ENCODE data around the gene TBC1D22A.
A peak's percentile ranks its signal among the peaks of the same experiment; 100 is the strongest.

TBC1D22A gene

DNA sequence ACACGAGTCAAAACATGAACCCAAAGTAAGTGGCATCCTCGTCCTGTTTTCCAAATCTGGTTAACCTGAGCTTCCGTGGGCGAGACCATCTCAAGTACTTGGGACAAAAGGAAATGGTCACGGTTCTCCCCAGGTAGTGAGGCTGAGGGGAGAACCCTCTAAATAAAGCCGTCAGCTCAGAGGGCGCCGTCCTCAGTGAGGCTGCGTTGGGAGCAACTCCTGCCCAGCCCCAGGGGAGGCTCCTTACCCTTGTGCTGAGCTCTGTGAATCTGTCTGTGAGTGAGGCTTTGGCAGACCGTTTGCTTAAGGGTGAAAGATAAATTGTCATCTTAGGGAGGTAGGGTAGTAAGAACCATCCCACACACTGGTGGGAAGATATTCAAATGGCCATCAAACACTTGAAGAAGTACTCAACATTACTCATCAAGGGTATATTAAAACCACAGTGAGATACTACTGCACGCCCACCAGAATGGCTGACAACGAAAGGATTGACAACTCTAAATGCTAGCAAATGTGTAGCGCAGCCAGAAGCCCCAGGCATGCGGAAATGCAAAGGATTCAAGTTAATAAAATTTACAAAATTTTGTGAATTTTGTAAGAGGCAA, 321.0 kb downstream of the TBC1D22A start:
- no peak for DNase-seq (ENCODE audit: low read depth)

DNA sequence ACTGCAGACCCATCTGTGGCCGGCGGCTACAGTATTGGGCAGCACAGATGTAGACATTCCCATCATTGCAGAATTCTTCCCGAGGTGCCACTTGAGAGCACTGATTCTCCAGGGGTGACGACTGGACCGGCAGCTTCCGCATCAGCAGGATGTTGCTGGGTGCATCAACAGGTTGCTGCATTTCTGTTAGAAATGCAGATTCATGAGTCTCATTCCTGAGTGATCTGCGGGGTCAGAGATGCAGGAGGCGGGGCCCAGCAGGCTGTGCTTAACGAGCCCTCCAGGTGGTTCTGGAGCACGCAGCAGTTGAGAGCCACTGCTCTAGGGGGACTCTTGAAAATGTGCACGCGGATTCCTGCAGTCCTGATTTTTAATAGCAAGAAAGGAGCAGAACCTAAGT, 321.8 kb downstream of the TBC1D22A start:
- DNase-seq (ENCODE audit: low read depth) = no peak

DNA sequence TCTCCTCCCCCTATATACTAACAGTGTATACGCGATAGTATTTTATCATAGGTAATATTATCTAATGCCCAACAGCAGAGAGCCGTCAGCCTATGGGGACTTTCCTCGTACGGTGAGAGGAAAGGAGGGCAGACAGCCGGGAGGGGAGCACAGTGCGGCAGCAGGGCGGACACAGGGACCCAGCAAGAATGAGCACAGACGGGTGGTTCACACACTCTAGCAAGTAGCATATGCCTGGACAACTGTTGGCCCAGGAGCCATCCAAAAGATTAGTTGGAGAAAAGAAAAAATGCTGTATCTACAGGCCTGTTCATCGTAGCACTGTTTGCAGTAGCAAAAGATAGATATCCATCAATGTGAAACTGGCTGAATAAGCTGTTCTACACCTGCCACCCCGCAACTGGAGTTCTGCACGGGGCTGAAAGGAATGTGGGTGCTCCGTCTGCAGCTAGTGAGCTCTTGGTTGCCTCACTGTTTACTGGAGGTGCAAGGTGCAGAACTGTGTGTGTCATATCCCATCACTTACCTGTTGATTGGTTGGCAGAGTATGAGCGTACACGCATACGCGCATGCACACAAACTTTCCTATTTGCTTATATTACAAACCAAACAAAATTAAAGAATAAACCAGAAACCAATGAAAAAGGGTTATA, 324.3 kb downstream of the TBC1D22A start:
- DNase-seq (ENCODE audit: low read depth) = no peak

DNA sequence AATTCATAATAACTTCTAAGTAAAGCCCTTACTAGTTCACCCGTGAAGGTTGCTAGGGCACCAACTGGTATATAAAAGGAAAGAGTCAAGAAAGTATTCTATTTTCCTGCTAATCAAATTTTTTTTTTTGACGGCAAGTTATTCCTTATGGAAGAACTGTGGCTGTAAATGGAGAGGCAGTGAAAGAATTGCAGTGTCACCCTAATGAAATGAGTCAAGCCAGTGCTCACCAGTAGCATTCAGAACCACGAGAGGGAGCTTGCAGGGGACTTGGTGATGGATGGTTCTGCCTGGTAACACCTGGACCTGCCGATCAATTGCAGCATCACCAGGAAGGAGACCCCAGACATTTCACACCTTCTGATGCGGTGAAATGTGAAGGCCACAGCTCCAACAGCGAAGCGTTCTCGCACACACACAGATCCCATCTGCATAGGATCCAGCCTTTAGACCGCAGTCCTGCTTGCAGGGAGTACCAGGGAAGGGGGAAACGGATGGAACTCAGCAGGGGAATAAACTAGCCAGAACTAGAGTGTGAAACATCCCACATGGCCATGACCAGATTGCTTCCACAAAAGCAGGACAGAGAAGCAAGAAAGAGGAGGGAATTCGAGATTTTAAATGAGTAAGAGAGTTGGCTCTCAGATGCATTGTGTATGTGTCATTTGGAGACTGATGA, 326.2 kb downstream of the TBC1D22A start:
- DNase-seq (ENCODE audit: low read depth) = no peak

DNA sequence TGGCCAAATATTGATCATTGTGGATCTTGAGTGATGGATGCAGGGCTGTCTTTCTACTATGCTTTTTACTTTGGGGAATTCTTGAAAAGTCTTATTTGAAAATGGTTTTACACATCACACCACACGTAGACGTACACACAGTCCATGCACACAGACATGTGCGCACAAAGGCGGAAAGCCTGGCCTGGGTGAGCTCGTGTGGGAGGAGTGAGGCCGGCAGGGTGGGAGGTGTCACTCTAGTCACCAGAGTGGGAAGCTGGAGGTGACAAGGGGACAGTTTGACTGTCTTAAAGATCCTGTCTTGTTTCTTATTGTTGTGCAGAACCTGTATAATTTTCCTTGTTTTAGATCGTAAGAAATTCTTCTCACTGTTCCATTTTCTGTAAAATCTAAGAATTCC, 326.9 kb downstream of the TBC1D22A start:
- DNase-seq (ENCODE audit: low read depth) = no peak

DNA sequence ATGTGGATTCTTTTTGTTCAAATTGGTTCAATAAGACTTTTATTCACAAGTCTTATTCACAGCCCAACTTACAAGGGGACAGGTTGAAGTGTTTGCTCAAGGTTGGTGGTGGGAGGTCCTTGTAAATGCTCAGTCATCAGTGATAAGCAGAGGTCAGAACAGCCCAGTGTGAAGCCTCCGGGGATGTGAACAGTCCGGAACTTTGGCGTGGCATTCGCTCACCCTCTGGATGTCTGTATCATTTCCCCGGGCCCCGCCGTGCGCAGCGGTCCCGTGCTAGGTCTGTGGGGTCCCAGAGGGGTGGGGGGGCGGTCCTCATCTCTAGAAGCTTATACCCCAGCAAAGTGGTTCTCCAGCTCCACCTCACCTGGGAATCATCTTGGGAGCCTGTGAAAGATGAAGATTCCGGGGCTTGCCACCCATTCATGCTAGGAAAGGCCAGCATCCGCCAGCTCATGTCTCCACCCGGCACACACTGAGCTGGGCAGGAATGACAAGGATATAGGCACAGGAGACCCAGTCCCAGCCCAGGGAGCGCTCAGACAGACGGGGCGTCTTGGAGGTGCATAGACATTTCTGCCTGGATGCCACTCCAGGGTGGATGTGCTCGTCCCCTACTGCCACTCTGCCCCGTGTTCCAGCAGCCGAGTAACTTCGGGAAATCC, 327.5 kb downstream of the TBC1D22A start:
- DNase-seq (ENCODE audit: low read depth) = no peak

DNA sequence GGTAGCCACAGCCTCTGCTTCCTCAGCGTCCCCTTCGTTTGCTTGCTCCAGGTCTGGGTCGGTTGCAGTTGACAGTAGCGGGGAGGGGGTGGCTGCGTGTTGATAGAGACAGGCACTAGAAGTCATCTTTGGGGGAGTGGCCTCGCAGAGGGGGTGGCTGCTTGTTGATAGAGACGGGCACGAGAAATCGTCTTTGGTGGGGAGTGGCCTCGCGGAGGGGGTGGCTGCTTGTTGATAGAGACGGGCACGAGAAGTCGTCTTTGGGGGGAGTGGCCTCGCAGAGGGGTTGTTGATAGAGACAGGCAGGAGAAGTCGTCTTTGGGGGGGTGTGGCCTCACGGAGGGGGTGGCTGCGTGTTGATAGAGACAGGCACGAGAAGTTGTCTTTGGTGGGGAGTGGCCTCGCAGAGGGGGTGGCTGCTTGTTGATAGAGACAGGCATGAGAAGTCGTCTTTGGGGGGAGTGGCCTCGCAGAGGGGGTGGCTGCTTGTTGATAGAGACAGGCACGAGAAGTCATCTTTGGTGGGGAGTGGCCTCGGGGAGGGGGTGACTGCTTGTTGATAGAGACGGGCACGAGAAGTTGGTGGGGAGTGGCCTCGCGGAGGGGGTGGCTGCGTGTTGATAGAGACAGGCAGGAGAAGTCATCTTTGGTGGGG, 328.3 kb downstream of the TBC1D22A start:
- peak; percentile 65 for DNase-seq (ENCODE audit: low read depth)

DNA sequence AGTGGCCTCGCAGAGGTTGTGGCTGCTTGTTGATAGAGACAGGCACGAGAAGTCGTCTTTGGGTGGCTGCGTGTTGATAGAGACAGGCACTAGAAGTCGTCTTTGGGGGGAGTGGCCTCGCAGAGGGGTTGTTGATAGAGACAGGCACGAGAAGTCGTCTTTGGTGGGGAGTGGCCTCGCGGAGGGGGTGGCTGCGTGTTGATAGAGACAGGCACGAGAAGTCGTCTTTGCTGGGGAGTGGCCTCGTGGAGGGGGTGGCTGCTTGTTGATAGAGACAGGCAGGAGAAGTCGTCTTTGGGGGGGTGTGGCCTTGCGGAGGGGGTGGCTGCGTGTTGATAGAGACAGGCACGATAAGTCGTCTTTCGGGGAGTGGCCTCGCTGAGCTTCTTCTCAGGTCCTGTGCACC, 328.8 kb downstream of the TBC1D22A start:
- no peak for DNase-seq (ENCODE audit: low read depth)

DNA sequence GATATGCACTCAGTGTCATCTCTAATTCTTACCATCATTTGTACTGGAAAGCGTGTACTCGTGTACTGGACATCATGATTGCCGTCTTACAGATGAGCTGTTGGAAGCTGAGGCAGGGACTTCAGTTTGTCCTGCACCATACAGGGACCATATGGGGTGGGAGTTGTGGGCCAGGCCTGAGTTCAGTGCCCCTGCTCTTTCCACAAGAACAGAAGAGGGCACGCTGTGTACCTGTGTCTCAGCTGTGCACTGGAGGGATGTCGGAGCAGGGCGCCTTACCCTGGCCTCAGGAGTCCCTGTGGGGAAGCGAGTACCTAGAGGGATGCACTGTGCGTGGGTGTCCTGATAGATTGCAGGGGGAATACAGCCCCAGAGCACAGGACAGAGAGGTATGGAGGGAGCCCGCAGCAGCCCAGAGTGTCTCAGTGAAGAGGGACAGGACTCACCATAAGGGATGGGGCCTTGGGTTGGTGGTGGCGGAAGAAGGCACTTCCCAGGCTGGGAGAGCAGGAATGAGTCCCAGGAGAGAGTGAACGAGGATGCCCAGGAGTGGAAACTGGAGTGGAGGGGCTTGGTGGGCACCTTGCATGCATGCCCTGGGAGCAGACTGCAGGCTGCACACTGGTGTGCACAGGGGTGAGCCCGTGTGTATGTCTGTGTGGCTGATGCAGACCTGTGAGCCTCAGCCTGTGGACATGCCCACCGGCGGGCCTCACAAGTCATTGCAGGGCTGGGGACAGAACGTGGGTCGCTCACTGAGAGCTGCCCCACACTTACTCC, 329.7 kb downstream of the TBC1D22A start:
- no peak for DNase-seq (ENCODE audit: low read depth)

DNA sequence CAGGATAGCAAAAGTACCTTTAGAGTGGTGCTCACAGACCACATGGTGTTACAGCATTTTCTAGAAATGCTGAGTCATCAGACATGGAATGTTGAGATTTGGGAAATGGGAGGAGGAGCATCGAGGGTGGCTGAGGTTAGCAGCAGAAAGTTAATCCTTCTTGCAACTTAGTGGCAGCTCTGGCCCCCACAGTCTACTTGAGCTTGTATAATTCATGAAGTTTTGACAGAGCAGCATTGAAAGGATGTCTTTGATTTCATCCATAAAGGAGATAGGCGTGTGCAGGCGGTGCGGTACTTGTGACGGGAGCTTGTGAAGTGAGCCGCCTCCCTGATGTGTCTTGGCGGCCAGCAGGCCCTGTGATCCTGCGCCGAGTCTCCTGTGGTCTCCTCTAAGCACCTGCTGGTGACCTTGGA, 330.5 kb downstream of the TBC1D22A start:
- DNase-seq (ENCODE audit: low read depth) = peak; percentile 78

DNA sequence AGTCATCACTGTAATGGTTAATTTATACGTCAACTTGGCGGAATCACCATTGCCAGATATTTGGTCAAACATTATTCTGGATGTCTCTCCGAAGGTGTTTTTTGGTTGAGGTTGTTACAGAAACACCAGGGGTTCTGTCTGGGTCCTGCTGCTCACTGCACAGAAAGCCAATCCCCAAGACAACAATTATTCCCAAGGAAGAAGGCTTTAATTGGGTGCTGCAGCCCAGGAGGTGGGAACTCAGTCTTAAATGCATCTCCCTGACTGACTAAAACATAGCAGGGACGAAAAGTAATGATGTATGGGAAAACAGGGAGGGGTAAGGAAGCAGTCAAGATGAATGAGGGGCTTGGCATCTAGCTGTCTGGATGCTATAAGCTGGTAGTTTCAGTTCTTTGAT, 331.3 kb downstream of the TBC1D22A start:
- DNase-seq (ENCODE audit: low read depth) = no peak

DNA sequence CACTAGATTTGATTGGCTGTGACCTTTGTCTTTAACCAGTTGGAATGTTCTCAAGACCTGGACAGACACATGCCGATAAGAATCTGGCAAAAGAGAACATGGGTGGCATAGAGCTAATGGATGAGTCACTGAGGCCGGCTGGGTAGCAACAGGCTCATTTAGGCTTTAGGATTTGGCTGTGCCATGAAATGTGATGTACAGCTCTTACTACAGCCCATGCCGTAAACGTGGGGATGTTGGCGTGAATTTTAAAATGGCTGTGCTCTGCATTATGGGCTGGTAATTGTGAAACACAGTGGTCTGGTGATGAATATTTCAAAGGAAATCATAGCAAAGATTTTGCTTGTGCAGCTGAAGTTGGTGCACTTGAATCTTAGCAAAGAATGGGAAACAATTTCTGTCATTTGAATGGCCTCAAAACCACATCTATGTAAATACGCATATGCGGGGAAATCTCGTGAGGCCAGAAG, 332.4 kb downstream of the TBC1D22A start:
- DNase-seq (ENCODE audit: low read depth) = peak; percentile 81

DNA sequence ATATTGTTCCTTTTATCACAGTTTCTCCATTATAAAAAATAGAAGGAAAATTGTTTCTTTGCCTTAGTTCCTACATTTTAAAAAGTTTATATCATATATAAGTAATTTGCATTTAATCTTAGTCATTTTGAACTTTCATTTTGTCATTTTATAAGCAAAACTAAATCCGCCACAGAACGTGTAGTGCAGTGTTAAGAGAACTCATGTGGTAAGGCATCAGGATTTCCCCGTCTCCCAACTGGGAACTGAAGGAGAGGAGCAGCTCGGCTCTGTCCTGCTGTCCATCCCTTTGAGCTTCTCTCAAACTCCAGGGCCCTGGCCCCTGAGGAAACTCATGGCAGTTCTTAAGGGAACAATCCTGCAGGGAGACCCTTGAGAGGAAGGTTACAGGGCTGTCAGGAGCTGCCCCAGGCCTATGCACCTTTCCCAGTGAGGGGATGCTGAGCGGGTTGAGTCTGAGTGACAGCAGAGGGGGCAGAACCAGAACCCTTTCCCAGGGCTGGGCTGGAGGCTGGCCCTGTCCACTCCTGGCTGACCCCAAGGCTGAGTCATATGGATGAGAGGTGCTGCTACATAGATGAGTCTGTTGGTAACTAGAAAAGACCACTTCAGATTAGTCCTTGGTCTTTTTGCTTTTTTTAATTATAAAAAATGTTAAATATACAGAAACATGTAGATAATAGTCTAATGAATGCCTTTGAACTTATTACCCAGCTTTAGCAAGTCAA, 333.1 kb downstream of the TBC1D22A start:
- peak; percentile 29 for DNase-seq (ENCODE audit: low read depth)

DNA sequence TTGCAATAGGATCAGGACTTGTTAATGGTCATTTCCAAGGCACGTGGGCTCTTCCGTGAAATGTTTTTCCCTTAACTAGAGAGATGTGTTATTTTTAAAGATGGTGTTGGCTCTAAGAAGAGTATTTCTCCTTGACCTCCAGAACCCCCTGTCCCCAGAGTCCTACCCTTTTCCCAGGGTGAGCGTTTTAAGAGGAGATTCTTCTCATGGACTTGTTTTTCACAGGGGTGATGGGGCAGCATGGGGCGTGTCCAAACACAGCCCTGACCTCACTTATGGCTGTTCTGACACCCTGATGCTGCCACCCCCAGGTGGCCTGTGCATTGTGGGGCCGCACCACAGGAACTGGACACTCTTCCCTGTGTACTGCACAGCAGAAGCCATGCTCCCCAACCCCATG, 335.7 kb downstream of the TBC1D22A start:
- DNase-seq (ENCODE audit: low read depth) = no peak

DNA sequence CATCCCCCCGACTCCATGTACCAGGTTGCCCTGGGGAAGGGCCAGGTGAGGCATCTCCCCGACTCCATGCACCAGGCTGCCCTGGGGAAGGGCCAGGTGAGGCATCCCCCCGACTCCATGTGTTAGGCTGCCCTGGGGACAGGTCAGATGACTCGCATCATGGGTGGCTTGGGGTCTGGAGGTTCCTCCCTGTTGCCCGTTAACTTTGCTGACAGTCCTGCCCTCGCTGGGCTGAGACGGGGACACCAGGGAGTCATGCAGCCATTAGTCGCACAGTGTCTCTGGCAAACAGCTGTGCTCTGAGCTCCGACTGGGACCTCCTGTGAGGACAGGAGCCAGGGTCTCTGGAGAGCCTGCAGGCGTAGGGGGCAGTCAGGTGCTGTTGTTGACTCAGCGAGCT, 336.1 kb downstream of the TBC1D22A start:
- DNase-seq (ENCODE audit: low read depth) = no peak

DNA sequence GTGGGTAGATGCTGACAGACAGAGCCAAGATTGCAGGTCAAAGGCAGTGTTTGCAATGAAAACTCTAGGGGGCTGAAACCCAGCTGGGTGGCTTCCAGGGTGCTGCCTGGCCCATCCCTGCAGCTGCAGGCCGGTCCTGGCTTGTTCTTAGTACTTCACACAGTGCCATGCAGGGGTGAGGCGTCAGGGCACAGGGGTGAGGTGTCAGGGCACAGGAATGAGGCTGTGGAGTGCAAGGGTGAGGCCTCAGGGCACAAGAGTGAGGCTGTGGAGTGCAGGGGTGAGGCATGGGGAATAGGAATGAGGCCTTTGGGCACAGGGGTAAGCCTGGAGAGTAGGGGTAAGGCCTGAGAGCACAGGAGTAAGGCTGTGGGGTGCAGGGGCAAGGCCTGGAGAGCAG, 337.6 kb downstream of the TBC1D22A start:
- no peak for DNase-seq (ENCODE audit: low read depth)

DNA sequence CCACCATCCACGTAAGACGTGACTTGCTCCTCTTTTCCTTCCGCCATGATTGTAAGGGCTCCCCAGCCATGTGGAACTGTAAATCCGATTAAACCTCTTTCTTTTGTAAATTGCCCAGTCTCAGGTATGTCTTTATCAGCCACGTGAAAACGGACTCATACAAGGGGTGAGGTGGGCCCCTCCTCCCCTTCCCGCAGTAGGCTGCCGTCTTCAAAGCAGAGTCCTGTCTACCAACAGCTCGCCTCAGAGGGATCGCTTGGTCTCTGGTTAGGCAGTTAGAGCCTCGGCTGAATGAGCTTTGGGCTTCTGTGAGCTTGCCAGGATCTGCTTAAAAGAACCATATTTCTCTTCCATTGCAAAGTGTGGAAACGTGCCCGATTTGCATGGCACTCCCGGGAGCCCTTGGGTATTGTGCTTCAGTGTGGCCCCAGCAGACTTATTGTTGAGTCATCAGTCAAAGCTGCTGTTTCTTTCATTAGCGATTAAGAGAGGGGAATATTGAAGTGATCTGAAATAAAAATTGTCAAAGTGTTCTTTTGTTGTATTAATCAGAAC, 338.3 kb downstream of the TBC1D22A start:
- no peak for DNase-seq (ENCODE audit: low read depth)

DNA sequence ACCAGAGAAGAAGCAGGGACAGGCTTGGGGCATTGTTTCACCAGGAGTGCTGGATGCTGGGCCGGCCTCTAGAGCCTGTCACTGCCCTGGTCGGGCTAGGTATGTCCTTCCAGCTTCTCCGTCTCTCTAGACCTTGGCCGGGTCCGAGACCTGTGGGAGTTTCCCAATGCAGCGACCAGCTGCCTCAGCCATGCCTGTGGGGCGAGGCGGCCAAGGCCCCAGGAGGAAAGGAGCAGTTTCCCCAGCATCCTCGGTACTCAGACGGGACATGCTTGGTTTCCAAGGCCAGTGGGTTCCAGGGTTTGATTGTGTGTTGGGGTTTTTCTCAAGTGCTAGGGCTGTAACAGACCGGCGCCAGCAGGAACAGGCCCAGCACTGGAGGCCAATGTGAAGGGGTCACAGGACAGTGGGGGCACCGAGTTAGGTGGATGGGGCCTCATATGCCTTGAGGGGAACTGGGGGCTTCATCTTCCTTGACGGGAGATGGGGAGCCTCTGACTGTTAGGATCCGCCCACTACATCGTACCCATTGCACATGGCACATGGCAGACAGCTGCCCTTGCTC, 339.0 kb downstream of the TBC1D22A start:
- no peak for DNase-seq (ENCODE audit: low read depth)

DNA sequence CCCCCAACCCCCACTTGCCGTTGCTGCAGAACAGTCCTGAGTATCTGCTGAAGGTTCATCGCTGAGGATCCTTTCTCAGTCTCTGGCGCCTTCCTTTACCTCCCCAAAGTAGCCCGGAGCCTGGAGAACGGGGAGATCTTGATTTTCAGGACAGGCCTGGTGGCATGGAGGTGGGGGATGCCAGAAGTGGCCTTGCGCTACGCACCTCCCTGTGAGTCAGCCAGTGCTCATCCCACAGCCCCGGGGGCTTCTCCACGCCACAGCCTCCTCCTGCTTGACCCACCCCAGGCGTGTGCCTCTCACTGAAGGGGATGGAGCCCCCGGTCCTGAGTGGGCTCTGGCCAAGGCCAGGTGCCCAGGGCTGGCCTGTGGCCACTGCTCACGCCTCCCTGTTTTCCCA, 339.6 kb downstream of the TBC1D22A start:
- DNase-seq (ENCODE audit: low read depth) = no peak

DNA sequence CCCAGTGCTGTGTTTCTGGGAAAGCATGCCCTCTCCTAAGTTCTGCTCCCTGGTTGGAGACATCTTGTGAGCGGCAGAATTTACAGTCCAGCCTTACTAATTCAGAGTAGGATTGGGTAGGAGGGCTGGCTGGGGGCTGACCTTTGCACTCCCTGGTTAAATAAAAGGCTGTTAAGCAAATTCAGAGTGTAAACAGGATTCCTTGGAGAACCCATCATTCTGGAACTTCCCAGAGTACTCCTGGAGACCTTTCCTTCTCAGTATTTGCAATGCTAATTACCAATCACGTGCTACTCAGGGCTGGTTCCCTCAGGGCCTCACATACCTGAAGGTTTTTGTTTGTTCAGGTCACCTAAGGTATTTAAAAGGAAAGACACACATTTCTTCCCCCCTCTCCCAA, 340.2 kb downstream of the TBC1D22A start:
- DNase-seq (ENCODE audit: low read depth) = no peak
